ENCODE measurements around the gene ZNF333. TPM values are rescaled to one million over a fixed set of nuclear protein-coding genes. Genes with fewer than 3 reads are reported as not detected.

ZNF333 gene
- total and polyA plus RNA-seq, 7 donors = 1.8 to 55.4 (median 27.2) TPM

DNA sequence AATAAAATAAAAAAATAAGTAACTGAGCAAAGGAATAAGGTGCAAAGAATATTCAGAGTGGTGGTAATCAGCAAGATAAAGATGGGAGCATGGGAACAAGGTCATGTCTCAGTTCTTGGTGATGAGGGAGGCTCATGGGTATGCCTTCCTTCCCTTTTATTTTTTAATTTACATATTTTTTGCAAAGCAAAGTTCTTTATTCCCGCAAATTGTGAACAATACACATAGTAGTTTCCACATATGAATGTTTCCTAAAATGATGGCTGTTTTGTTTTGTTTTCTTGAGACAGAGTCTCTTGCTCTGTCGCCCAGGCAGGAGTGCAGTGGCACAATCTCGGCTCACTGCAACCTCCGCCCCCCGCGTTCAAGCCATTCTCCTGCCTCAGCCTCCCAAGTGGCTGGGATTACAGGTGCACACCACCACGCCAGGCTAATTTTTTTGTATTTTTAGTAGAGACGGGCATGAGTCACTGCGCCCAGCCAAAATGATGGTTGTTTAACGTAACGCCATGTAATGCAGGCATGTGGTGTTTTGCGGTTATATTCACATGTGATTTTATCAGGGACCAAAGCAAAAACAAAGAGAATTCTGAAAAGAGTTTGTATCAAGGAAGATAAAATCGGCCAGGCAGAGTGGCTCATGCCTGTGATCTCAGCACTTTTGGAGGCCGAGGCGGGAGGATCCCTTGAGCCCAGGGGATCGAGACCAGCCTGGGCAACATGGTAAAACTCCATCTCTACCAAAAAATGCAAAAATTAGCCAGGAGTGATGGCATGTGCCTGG is 93.0 kb downstream of the ZNF333 start:
- DNase-seq = no peak
- TF ChIP-seq, protein P1, sequence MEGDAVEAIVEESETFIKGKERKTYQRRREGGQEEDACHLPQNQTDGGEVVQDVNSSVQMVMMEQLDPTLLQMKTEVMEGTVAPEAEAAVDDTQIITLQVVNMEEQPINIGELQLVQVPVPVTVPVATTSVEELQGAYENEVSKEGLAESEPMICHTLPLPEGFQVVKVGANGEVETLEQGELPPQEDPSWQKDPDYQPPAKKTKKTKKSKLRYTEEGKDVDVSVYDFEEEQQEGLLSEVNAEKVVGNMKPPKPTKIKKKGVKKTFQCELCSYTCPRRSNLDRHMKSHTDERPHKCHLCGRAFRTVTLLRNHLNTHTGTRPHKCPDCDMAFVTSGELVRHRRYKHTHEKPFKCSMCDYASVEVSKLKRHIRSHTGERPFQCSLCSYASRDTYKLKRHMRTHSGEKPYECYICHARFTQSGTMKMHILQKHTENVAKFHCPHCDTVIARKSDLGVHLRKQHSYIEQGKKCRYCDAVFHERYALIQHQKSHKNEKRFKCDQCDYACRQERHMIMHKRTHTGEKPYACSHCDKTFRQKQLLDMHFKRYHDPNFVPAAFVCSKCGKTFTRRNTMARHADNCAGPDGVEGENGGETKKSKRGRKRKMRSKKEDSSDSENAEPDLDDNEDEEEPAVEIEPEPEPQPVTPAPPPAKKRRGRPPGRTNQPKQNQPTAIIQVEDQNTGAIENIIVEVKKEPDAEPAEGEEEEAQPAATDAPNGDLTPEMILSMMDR (IDR thresholded peaks at IDR 0.05) = no peak
- intact Hi-C loops (cut with DNase I) = no loop called here
- H3K27ac ChIP-seq = no peak overlapping the region
- no peaks in the 10 kb centered on the region for H3K36me3 ChIP-seq
- WGBS, 2 donors = 88 to 89% methylated on average over 16 of the region's 16 CpGs
- peaks cover 4 to 24% (median 13%) of the 10 kb centered on the region in 3 donors for H3K27me3 ChIP-seq
- no peaks in the 10 kb centered on the region for H3K9me3 ChIP-seq
- no peak overlapping the region for H3K4me3 ChIP-seq
- H3K4me1 ChIP-seq = no peaks in the 10 kb centered on the region

Other genes starting within 250 kb of the ZNF333 start
- under 1 TPM in 2 of 4 donors, not detected in 2; 0.54 to 0.71 TPM for gene PTGER1, start 214.7 kb upstream of the ZNF333 start, total RNA-seq
- under 1 TPM in 1 of 3 donors, not detected in 2; 0.67 TPM for gene PTGER1, start 214.7 kb upstream of the ZNF333 start, polyA plus RNA-seq
- 10 to 100 TPM; 65.1 to 97.7 (median 68.5) TPM for gene GIPC1, start 193.9 kb upstream of the ZNF333 start, total RNA-seq
- 100 to 1,000 TPM; 344 to 378 (median 351) TPM for gene GIPC1, start 193.9 kb upstream of the ZNF333 start, polyA plus RNA-seq
- gene DNAJB1, start 171.7 kb upstream of the ZNF333 start, total RNA-seq = 10 to 100 TPM; 44.6 to 69.3 (median 51.9) TPM
- 100 to 1,000 TPM in 1 of 3 donors, 10 to 100 TPM in 2; 70.9 to 118 (median 77.6) TPM for gene DNAJB1, start 171.7 kb upstream of the ZNF333 start, polyA plus RNA-seq
- 10 to 100 TPM; 20.6 to 34.2 (median 30.0) TPM for gene TECR, start 160.5 kb upstream of the ZNF333 start, total RNA-seq
- 100 to 1,000 TPM in 1 of 3 donors, 10 to 100 TPM in 2; 32.4 to 139 (median 37.2) TPM for gene TECR, start 160.5 kb upstream of the ZNF333 start, polyA plus RNA-seq
- gene NDUFB7, start 118.0 kb upstream of the ZNF333 start, total RNA-seq = 100 to 1,000 TPM; 475 to 652 (median 564) TPM
- 100 to 1,000 TPM; 601 to 853 (median 808) TPM for gene NDUFB7, start 118.0 kb upstream of the ZNF333 start, polyA plus RNA-seq
- gene CLEC17A, start 107.0 kb upstream of the ZNF333 start, total RNA-seq = not detected
- gene CLEC17A, start 107.0 kb upstream of the ZNF333 start, polyA plus RNA-seq = 10 to 100 TPM in 1 of 3 donors, not detected in 2; 13.7 TPM
- not detected for gene ADGRE3, start 15.2 kb upstream of the ZNF333 start, total RNA-seq
- gene ADGRE3, start 15.2 kb upstream of the ZNF333 start, polyA plus RNA-seq = under 1 TPM in 1 of 3 donors, not detected in 2; 0.04 TPM
- 1 to 10 TPM in 2 of 4 donors, under 1 TPM in 2; 0.49 to 2.0 (median 1.2) TPM for gene ADGRE2, start 88.5 kb downstream of the ZNF333 start, total RNA-seq
- gene ADGRE2, start 88.5 kb downstream of the ZNF333 start, polyA plus RNA-seq = 1 to 10 TPM; 1.8 to 3.6 (median 2.8) TPM
- not detected for gene OR7A5, start 145.1 kb downstream of the ZNF333 start, total RNA-seq
- not detected for gene OR7A5, start 145.1 kb downstream of the ZNF333 start, polyA plus RNA-seq
- gene OR7C1, start 145.1 kb downstream of the ZNF333 start, total RNA-seq = under 1 TPM in 2 of 4 donors, not detected in 2; under 0.01 TPM
- gene OR7C1, start 145.1 kb downstream of the ZNF333 start, polyA plus RNA-seq = under 1 TPM in 1 of 3 donors, not detected in 2; under 0.01 TPM
- gene OR7A10, start 158.9 kb downstream of the ZNF333 start, total RNA-seq = not detected
- not detected for gene OR7A10, start 158.9 kb downstream of the ZNF333 start, polyA plus RNA-seq
- not detected for gene OR7A17, start 196.1 kb downstream of the ZNF333 start, total RNA-seq
- not detected for gene OR7A17, start 196.1 kb downstream of the ZNF333 start, polyA plus RNA-seq

All from sigmoid colon (tissue), 7 donors.